HL-60 (cell line): ENCODE results near the gene VSIG10L.

Source experiments
- DNase-seq, 2 experiments: peaks; one replicate each; pipeline ENCODE4 v3.0.0-alpha.2; 2010 to 2020; ENCODE audit warnings: low read depth in 1 of 2, low spot score in 1 of 2
- H3K27ac ChIP-seq: fragments of 250-450 bp; sonication (Bioruptor Pico); replicated peaks from 2 replicates; pipeline ENCODE4 v1.5.1; 2020; ENCODE audit warnings: mild to moderate bottlenecking, moderate library complexity
- H3K27me3 ChIP-seq: fragments of 250-450 bp; sonication (Bioruptor Pico); 2 replicates; pipeline ENCODE4 v1.5.1; 2021; ENCODE audit warnings: mild to moderate bottlenecking, moderate library complexity; ENCODE audit not compliant: insufficient read depth, poor library complexity, severe bottlenecking
- H3K4me3 ChIP-seq: replicated peaks from 2 replicates; pipeline ENCODE4 v1.5.1; 2011; ENCODE audit warnings: mild to moderate bottlenecking, control low read depth, low read length; ENCODE audit not compliant: insufficient read depth
- CTCF ChIP-seq: IDR thresholded peaks from one replicate; pipeline ENCODE4 v1.5.1; 2011; ENCODE audit warnings: low read length, control low read depth, inconsistent platforms; ENCODE audit not compliant: insufficient read depth
- GABPA ChIP-seq: IDR thresholded peaks from 2 replicates; pipeline ENCODE4 v1.6.1; 2012; ENCODE audit warnings: low read depth
- POLR2AphosphoS5 ChIP-seq: IDR thresholded peaks from 2 replicates; pipeline ENCODE4 v1.6.1; 2012; ENCODE audit warnings: low read depth
- REST ChIP-seq: IDR thresholded peaks from 2 replicates; pipeline ENCODE4 v1.6.1; 2012; ENCODE audit warnings: low read depth; ENCODE audit not compliant: insufficient replicate concordance
- SPI1 ChIP-seq: IDR thresholded peaks from 2 replicates; pipeline ENCODE4 v1.6.1; 2012; ENCODE audit warnings: low read depth, mild to moderate bottlenecking, borderline replicate concordance

Gene VSIG10L

DNA sequence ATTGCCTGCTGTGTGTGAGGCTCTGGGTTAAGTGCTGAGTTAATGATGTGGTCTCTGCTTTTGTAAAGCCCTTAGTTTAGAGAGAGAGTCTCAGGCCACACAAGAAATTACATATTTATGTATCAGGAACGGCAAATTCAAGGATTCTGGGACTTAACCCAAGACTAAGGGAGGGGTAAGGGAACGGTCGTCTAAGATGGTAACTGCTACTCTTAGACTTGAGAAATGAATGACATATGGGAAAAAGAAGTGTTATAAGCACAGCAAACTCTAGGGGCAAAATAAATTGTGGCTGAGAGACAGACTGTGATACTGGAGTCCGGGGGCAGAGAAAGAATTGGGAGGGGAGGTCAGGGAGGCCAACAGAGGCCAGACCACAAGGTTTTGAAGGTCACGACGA, 10.2 kb downstream of the VSIG10L start:
- Histone ChIP-seq H3K4me3 (no peak overlapping the region), H3K27me3 (peaks cover 8% of the 10 kb centered on the region), H3K27ac (no peak overlapping the region)
- TF ChIP-seq REST, result no peak
- TF ChIP-seq SPI1, result no peak
- no peak for TF ChIP-seq POLR2AphosphoS5
- TF ChIP-seq CTCF, result no peak
- TF ChIP-seq GABPA, result no peak
- DNase-seq, result no peak

DNA sequence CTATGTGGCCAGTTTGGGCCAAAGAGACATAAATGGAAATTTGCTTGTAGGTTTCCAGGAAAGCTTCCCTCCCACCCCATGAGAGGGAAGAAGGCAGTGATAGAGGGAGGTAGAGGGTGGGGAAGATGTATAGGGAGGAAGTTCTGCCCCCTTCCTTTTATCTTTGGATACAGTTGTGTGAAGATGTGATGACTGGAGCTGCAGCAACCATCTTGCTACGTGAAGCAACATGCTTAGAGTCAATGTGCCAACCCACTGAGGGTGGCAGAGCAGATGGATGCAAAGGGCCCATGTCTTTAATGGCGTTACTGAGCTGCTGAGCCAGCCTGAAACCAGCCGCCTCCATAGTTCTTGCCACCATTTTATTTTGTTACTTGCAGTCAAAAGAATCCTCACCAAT, 10.7 kb downstream of the VSIG10L start:
- TF ChIP-seq POLR2AphosphoS5 (no peak), CTCF (no peak), GABPA (no peak), REST (no peak), SPI1 (no peak)
- no peak for DNase-seq
- Histone ChIP-seq H3K27me3 (peaks cover 8% of the 10 kb centered on the region), H3K27ac (no peak overlapping the region), H3K4me3 (no peak overlapping the region)

DNA sequence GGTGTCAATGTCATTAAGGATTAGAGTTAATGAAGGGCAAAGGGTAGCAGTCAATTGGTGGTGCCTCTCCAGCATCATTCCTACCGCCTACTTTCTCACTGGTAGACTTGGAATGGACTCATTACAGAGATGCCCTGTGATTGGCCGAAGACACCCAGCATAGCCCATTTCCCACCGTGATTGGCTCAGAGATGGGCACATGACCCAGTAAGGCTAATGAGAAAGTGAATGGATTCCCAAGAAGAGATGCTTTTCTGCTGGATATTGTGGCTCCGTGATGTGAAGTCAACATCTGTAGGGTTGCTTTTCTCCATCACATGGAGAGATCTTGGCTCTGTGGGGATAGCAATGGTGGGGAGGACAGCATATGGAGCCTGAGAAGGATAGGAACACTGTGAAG, 11.6 kb downstream of the VSIG10L start:
- Histone ChIP-seq H3K27me3 (peaks cover 8% of the 10 kb centered on the region), H3K27ac (no peak overlapping the region), H3K4me3 (no peak overlapping the region)
- no peak for DNase-seq
- TF ChIP-seq REST (no peak), SPI1 (no peak), GABPA (no peak), POLR2AphosphoS5 (no peak), CTCF (no peak)
